ENCODE data around the gene SH3RF2. TPM values are rescaled to one million over a fixed set of nuclear protein-coding genes. Genes with fewer than 3 reads are reported as not detected.

The SH3RF2 gene
- total RNA-seq, 2 experiments from 2014 or later, result not detected

DNA sequence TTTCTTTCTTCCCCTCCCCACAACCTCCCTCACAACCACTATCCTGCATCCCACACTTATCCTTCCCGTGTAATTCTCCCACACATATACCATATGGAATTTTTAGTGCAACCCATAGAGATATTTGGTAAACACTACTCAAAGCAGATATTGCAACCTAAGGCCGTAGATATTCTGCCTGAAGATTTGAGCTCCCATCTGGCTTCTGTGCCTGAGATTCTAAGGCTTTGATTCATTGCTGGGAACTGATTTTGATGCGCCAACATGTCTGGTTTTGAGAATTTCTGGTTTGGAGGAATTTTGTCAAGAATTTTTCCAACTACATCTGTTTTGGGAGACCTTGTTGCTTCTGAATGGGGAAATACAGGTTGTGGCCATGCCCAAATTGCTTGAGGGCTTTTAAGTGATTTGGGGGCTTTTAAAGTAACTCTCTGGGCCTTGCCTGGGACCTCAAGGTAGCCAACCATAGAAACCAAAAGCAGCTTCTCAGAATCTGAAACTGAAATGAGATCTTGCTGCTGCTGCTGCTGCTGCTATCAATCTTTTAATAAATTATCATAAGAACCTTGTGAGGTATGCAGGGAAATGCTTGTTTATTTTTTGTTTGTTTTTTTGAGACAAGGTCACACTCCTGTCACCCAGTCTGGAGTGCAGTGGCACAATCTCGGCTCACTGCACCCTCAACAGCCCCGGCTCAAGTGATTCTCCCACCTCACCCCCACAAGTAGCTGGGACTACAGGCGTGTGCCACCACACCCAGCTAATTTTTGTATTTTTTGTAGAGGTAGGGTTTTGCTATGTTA is 132.8 kb downstream of the SH3RF2 start:
- no peak overlapping the region for H3K27ac Mint-ChIP-seq
- no peak overlapping the region for H3K4me3 Mint-ChIP-seq
- H3K27me3 Mint-ChIP-seq, result peaks cover 11% of the 10 kb centered on the region
- ATAC-seq (ENCODE audit: low read depth) (no peak), DNase-seq (no peak)
- H3K9me3 Mint-ChIP-seq, result no peaks in the 10 kb centered on the region
- POLR2A ChIA-PET, result no interaction called here
- H3K4me1 Mint-ChIP-seq, result peaks cover 4% of the 10 kb centered on the region
- H3K36me3 Mint-ChIP-seq, result no peaks in the 10 kb centered on the region

- H3K4me1 Mint-ChIP-seq, result peaks cover 4% of the 10 kb centered on the region
- ATAC-seq (ENCODE audit: low read depth) (no peak), DNase-seq (no peak)
- H3K36me3 Mint-ChIP-seq, result no peaks in the 10 kb centered on the region
- no peaks in the 10 kb centered on the region for H3K9me3 Mint-ChIP-seq
- H3K27me3 Mint-ChIP-seq, result peaks cover 11% of the 10 kb centered on the region
- H3K27ac Mint-ChIP-seq, result no peak overlapping the region
- POLR2A ChIA-PET, result no interaction called here
- no peak overlapping the region for H3K4me3 Mint-ChIP-seq
These were observed 133.4 kb downstream of the SH3RF2 start for GRCh38 chr5:146069780-146070099.

- Mint-ChIP-seq H3K4me3 (no peak overlapping the region), H3K9me3 (no peaks in the 10 kb centered on the region), H3K4me1 (peaks cover 4% of the 10 kb centered on the region), H3K27ac (no peak overlapping the region), H3K36me3 (no peaks in the 10 kb centered on the region), H3K27me3 (peaks cover 4% of the 10 kb centered on the region)
- ATAC-seq (ENCODE audit: low read depth) (no peak), DNase-seq (no peak)
- POLR2A ChIA-PET, result no interaction called here
These were observed 134.4 kb downstream of the SH3RF2 start for GRCh38 chr5:146070746-146071145.

- Mint-ChIP-seq H3K27ac (no peak overlapping the region), H3K27me3 (peaks cover 2% of the 10 kb centered on the region), H3K9me3 (no peaks in the 10 kb centered on the region), H3K4me1 (peaks cover 4% of the 10 kb centered on the region), H3K36me3 (no peaks in the 10 kb centered on the region), H3K4me3 (no peak overlapping the region)
- no peak for ATAC-seq (ENCODE audit: low read depth)
- no peak for DNase-seq
- POLR2A ChIA-PET, result no interaction called here
These were observed 134.8 kb downstream of the SH3RF2 start for GRCh38 chr5:146071171-146071570.

DNA sequence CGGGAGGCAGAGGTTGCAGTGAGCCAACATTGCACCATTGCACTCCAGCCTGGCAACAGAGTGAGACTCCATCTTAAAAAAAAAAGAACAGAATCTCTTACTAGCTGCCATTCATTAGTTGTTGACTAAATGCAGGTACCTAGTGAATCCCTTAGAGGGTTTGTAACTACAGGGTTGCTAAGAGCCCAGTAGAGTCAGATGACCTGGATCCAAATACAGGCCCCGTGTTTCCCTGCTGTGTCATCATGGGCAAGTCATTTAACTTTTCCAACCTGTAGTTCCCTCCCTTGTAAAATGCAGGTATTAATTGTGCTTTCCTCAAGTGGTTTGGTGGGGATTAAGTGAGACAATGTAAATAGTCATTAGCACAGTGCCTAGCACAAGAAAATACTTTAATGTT is 136.2 kb downstream of the SH3RF2 start:
- Mint-ChIP-seq H3K9me3 (no peaks in the 10 kb centered on the region), H3K36me3 (no peaks in the 10 kb centered on the region), H3K27ac (no peak overlapping the region), H3K27me3 (peaks cover 9% of the 10 kb centered on the region), H3K4me3 (no peak overlapping the region), H3K4me1 (peaks cover 4% of the 10 kb centered on the region)
- ATAC-seq (ENCODE audit: low read depth) (no peak), DNase-seq (no peak)
- POLR2A ChIA-PET, result no interaction called here

GRCh38 chr5:146073239-146073900 is 137.0 kb downstream of the SH3RF2 start:
- ATAC-seq (ENCODE audit: low read depth) (no peak), DNase-seq (no peak)
- POLR2A ChIA-PET, result no interaction called here
- Mint-ChIP-seq H3K36me3 (no peaks in the 10 kb centered on the region), H3K4me1 (peaks cover 4% of the 10 kb centered on the region), H3K27me3 (peaks cover 11% of the 10 kb centered on the region), H3K9me3 (no peaks in the 10 kb centered on the region), H3K4me3 (no peak overlapping the region), H3K27ac (no peak overlapping the region)

- no peaks in the 10 kb centered on the region for H3K9me3 Mint-ChIP-seq
- H3K27ac Mint-ChIP-seq, result no peak overlapping the region
- H3K36me3 Mint-ChIP-seq, result no peaks in the 10 kb centered on the region
- DNase-seq (no peak), ATAC-seq (ENCODE audit: low read depth) (no peak)
- POLR2A ChIA-PET, result no interaction called here
- peaks cover 33% of the 10 kb centered on the region for H3K27me3 Mint-ChIP-seq
- peaks cover 8% of the 10 kb centered on the region for H3K4me1 Mint-ChIP-seq
- H3K4me3 Mint-ChIP-seq, result no peak overlapping the region
These were observed 139.7 kb downstream of the SH3RF2 start for GRCh38 chr5:146076028-146076427.

GRCh38 chr5:146076455-146076854 is 140.1 kb downstream of the SH3RF2 start:
- POLR2A ChIA-PET, result no interaction called here
- ATAC-seq (ENCODE audit: low read depth) (no peak), DNase-seq (no peak)
- no peaks in the 10 kb centered on the region for H3K36me3 Mint-ChIP-seq
- no peak overlapping the region for H3K27ac Mint-ChIP-seq
- peaks cover 8% of the 10 kb centered on the region for H3K4me1 Mint-ChIP-seq
- H3K9me3 Mint-ChIP-seq, result no peaks in the 10 kb centered on the region
- peaks cover 35% of the 10 kb centered on the region for H3K27me3 Mint-ChIP-seq
- H3K4me3 Mint-ChIP-seq, result no peak overlapping the region

GRCh38 chr5:146078566-146078965 is 142.2 kb downstream of the SH3RF2 start:
- DNase-seq (no peak), ATAC-seq (ENCODE audit: low read depth) (no peak)
- H3K9me3 Mint-ChIP-seq, result no peaks in the 10 kb centered on the region
- POLR2A ChIA-PET, result no interaction called here
- H3K4me1 Mint-ChIP-seq, result peaks cover 8% of the 10 kb centered on the region
- no peak overlapping the region for H3K27ac Mint-ChIP-seq
- H3K4me3 Mint-ChIP-seq, result no peak overlapping the region
- peaks cover 36% of the 10 kb centered on the region for H3K27me3 Mint-ChIP-seq
- H3K36me3 Mint-ChIP-seq, result no peaks in the 10 kb centered on the region

- no peak for ATAC-seq (ENCODE audit: low read depth)
These were observed 143.5 kb downstream of the SH3RF2 start for GRCh38 chr5:146079695-146080373.

DNA sequence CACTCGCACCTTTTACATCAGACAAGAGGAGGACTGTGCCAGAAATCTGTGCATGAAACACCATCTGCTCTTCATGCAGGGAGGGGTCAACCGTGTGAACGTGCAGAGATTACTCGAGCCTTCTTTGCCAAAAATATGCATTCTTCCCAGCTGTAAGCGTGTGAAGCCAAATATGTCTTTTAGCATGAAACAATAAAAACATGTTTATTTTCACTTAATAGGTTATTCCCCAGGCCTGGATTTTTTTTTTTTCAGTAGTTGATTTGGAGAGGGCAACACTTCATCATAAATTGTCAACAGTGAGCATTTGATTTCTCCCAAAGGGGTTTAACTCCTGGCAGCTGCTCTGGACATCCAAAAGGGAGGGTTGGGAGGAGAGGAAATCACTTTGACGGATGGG is 145.2 kb downstream of the SH3RF2 start:
- Mint-ChIP-seq H3K4me1 (peaks cover 8% of the 10 kb centered on the region), H3K9me3 (no peaks in the 10 kb centered on the region), H3K27ac (no peak overlapping the region), H3K27me3 (peaks cover 36% of the 10 kb centered on the region), H3K4me3 (no peak overlapping the region), H3K36me3 (no peaks in the 10 kb centered on the region)
- ATAC-seq (ENCODE audit: low read depth) (no peak), DNase-seq (no peak)
- POLR2A ChIA-PET, result no interaction called here

More at GRCh38 chr5:146079695-146080373, 143.5 kb downstream of the SH3RF2 start:
- H3K4me3 Mint-ChIP-seq, result no peak overlapping the region
- peaks cover 36% of the 10 kb centered on the region for H3K27me3 Mint-ChIP-seq
- DNase-seq, result no peak
- POLR2A ChIA-PET, result no interaction called here
- no peaks in the 10 kb centered on the region for H3K36me3 Mint-ChIP-seq
- peaks cover 8% of the 10 kb centered on the region for H3K4me1 Mint-ChIP-seq
- H3K27ac Mint-ChIP-seq, result no peak overlapping the region
- H3K9me3 Mint-ChIP-seq, result no peaks in the 10 kb centered on the region

DNA sequence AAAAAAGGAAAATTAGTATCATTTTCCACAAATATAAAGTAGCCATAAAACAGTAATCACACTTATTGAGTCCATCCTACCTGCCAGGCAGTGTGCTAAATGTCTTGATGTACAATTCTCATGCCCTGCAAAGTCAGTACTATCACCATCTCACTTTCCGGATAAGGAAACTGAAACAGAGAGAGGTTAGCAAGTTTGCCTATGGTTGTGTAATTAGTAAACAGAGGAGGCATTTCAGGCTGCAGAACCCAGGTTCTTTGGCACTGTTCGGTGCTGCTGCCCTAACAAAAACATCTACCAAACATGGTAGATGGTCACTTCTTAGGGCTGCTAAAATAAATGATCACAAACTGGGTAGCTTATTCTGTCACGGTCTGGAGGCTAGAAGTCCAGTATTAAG is 146.4 kb downstream of the SH3RF2 start:
- H3K4me1 Mint-ChIP-seq, result peaks cover 8% of the 10 kb centered on the region
- no peak overlapping the region for H3K4me3 Mint-ChIP-seq
- no peaks in the 10 kb centered on the region for H3K9me3 Mint-ChIP-seq
- ATAC-seq (ENCODE audit: low read depth) (no peak), DNase-seq (no peak)
- POLR2A ChIA-PET, result no interaction called here
- H3K36me3 Mint-ChIP-seq, result no peaks in the 10 kb centered on the region
- H3K27me3 Mint-ChIP-seq, result peaks cover 29% of the 10 kb centered on the region
- no peak overlapping the region for H3K27ac Mint-ChIP-seq

- ATAC-seq (ENCODE audit: low read depth) (no peak), DNase-seq (no peak)
- Mint-ChIP-seq H3K36me3 (no peaks in the 10 kb centered on the region), H3K27ac (no peak overlapping the region), H3K4me1 (peaks cover 6% of the 10 kb centered on the region), H3K27me3 (peaks cover 19% of the 10 kb centered on the region), H3K4me3 (no peak overlapping the region), H3K9me3 (no peaks in the 10 kb centered on the region)
- POLR2A ChIA-PET, result no interaction called here
These were observed 148.0 kb downstream of the SH3RF2 start for GRCh38 chr5:146084376-146084775.

DNA sequence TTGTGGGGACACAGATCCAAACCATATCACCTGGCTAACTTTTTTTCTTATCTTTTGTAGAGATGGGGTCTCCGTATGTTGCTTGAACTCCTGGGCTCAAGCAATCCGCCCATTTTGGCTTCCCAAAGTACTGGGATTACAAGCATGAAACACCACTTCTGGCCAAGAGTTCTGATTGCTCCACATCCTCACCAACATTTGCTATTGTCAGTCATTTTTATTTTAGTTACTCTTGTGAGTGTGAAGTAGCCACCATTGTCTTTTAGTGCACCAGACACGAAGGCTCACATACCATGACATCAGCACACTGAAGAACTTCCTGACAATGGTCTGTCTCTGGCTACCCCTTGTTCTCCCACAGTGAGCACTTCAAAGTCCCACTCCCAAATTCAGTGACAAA is 151.7 kb downstream of the SH3RF2 start:
- POLR2A ChIA-PET, result no interaction called here
- Mint-ChIP-seq H3K4me1 (no peaks in the 10 kb centered on the region), H3K9me3 (no peaks in the 10 kb centered on the region), H3K27me3 (no peaks in the 10 kb centered on the region), H3K4me3 (no peak overlapping the region), H3K36me3 (no peaks in the 10 kb centered on the region), H3K27ac (no peak overlapping the region)
- no peak for ATAC-seq (ENCODE audit: low read depth)
- no peak for DNase-seq

All from activated naive CD8-positive, alpha-beta T cell treated with anti-CD3 and anti-CD28 coated beads, Interleukin-2, amount 10 ng/mL, durations not matched to agents 7 days and 5 days (primary cell).